HepG2 (cell line): Measurements from ENCODE around the gene GADD45GIP1. TPM values are rescaled to one million over a fixed set of nuclear protein-coding genes. Genes with fewer than 3 reads are reported as not detected.
A peak's percentile ranks its signal among the peaks of the same experiment; 100 is the strongest.

Source experiments
- AGO1 ChIP-seq: fragments of 200-400 bp; formaldehyde crosslinking; IDR thresholded peaks from 2 replicates; pipeline ENCODE4 v1.6.1; 2017; ENCODE audit warnings: mild to moderate bottlenecking, low read depth, low read length, moderate library complexity; ENCODE audit not compliant: poor library complexity, severe bottlenecking
- DPF2 ChIP-seq: sonication (generic); formaldehyde crosslinking; IDR thresholded peaks from 2 replicates; pipeline ENCODE4 v1.4.0; 2020; ENCODE audit warnings: mild to moderate bottlenecking, low read depth, missing genetic modification reagents, borderline replicate concordance
- ETS1 ChIP-seq: sonication (generic); formaldehyde crosslinking; IDR thresholded peaks from 2 replicates; pipeline ENCODE4 v1.4.0; 2020; ENCODE audit warnings: missing genetic modification reagents
- GABPA ChIP-seq, 2 experiments: IDR thresholded peaks; 2 replicates each; pipeline ENCODE4 v1.6.1; 2011 to 2016; ENCODE audit warnings: low read depth in 2 of 2, low read length in 1 of 2, missing biosample characterization in 1 of 2, missing genetic modification characterization in 1 of 2
- GLI4 ChIP-seq: sonication (generic); formaldehyde crosslinking; IDR thresholded peaks from 2 replicates; pipeline ENCODE4 v1.5.1; 2020; ENCODE audit warnings: missing genetic modification reagents, mild to moderate bottlenecking, moderate library complexity, borderline replicate concordance
- HNRNPK ChIP-seq: fragments of 200-400 bp; formaldehyde crosslinking; IDR thresholded peaks from 2 replicates; pipeline ENCODE4 v1.6.1; 2018; ENCODE audit warnings: low read length, low read depth, moderate library complexity, mild to moderate bottlenecking; ENCODE audit not compliant: poor library complexity, severe bottlenecking
- MTF1 ChIP-seq: sonication (generic); formaldehyde crosslinking; IDR thresholded peaks from 2 replicates; pipeline ENCODE4 v1.5.0; 2020; ENCODE audit warnings: missing genetic modification reagents
- NR3C1 ChIP-seq: sonication (generic); formaldehyde crosslinking; IDR thresholded peaks from 2 replicates; pipeline ENCODE4 v1.4.0; 2020; ENCODE audit warnings: missing genetic modification reagents
- PCBP2 ChIP-seq: fragments of 200-400 bp; formaldehyde crosslinking; optimal IDR thresholded peaks from 2 replicates; pipeline ENCODE3; 2018; ENCODE audit warnings: low read length, low read depth; ENCODE audit not compliant: poor library complexity, severe bottlenecking
- RNF219 ChIP-seq: sonication (generic); formaldehyde crosslinking; IDR thresholded peaks from 2 replicates; pipeline ENCODE4 v1.5.0; 2020; ENCODE audit warnings: mild to moderate bottlenecking, missing genetic modification reagents
- SP5 ChIP-seq: IDR thresholded peaks from 2 replicates; pipeline ENCODE4 v1.6.1; 2016; ENCODE audit warnings: low read depth, borderline replicate concordance
- STAG1 ChIP-seq: sonication (generic); formaldehyde crosslinking; IDR thresholded peaks from 2 replicates; pipeline ENCODE4 v1.4.0; 2020; ENCODE audit warnings: missing genetic modification reagents
- THAP11 ChIP-seq: IDR thresholded peaks from 2 replicates; pipeline ENCODE4 v1.6.1; 2016; ENCODE audit warnings: missing biosample characterization, missing genetic modification reagents
- ZBTB2 ChIP-seq: sonication (generic); formaldehyde crosslinking; IDR thresholded peaks from 2 replicates; pipeline ENCODE4 v1.8.0; 2022; ENCODE audit warnings: low read depth, missing genetic modification reagents
- ZBTB39 ChIP-seq: sonication (generic); formaldehyde crosslinking; IDR thresholded peaks from 2 replicates; pipeline ENCODE4 v1.5.0; 2020; ENCODE audit warnings: missing genetic modification reagents
- ZFP1 ChIP-seq: IDR thresholded peaks from 2 replicates; pipeline ENCODE4 v1.6.1; 2016
- ZNF138 ChIP-seq: sonication (generic); formaldehyde crosslinking; IDR thresholded peaks from 2 replicates; pipeline ENCODE4 v1.5.0; 2020; ENCODE audit warnings: mild to moderate bottlenecking, low read depth, missing genetic modification reagents
- ZNF251 ChIP-seq: sonication (generic); formaldehyde crosslinking; IDR thresholded peaks from 2 replicates; pipeline ENCODE4 v1.9.0; 2021; ENCODE audit warnings: mild to moderate bottlenecking, missing genetic modification reagents
- ZNF543 ChIP-seq: sonication (generic); formaldehyde crosslinking; IDR thresholded peaks from 2 replicates; pipeline ENCODE4 v1.4.0; 2020; ENCODE audit warnings: mild to moderate bottlenecking, missing genetic modification reagents
- ZNF552 ChIP-seq: sonication (generic); formaldehyde crosslinking; IDR thresholded peaks from 2 replicates; pipeline ENCODE4 v1.9.0; 2022; ENCODE audit warnings: missing genetic modification reagents, mild to moderate bottlenecking, borderline replicate concordance
- ZNF784 ChIP-seq: sonication (generic); formaldehyde crosslinking; IDR thresholded peaks from 2 replicates; pipeline ENCODE4 v1.5.1; 2020; ENCODE audit warnings: missing genetic modification reagents, mild to moderate bottlenecking, borderline replicate concordance
- polyA plus RNA-seq, 8 experiments: library from polyadenylated mRNA; depleted of rRNA in 3 of 8; stranded (reverse) in 7 of 8; unstranded in 1 of 8; fragments of >200 nt; fragmentation: Illumina TruSeq in 4 of 8; extraction: Trizol in 4 of 8; gene quantifications; 2 replicates each; pipeline versions ENCODE4 v1.2.1 to v1.2.3, GENCODE V29; 2011 to 2016; ENCODE audit warnings: low read depth in 4 of 8, missing spikeins in 1 of 8, mixed read lengths in 1 of 8; ENCODE audit not compliant: insufficient read depth in 1 of 8
- total RNA-seq, 5 experiments: library from RNA; depleted of rRNA; stranded (reverse); fragments of >200 nt; fragmentation: Illumina TruSeq; extraction: Trizol; gene quantifications; 2 replicates each; pipeline ENCODE4 v1.2.3, GENCODE V29; 2016; ENCODE audit warnings: low read depth in 1 of 5

Gene GADD45GIP1
- total and polyA plus RNA-seq, 2 of the 13 experiments (the other 11 are each of a cell fraction or from before 2014, with no cell fraction given) = 24.6 to 30.7 TPM

- TF ChIP-seq ETS1 (no peak), THAP11 (CRISPR knock-in tag) (no peak), GLI4 (CRISPR knock-in tag) (peak; percentile 17; the same call in 1 of the 2 replicates), RNF219 (CRISPR knock-in tag) (0 out of 2 replicates have a peak, but pooled peaks have one; percentile 57), ZNF552 (CRISPR knock-in tag) (no peak), ZNF251 (CRISPR knock-in tag) (no peak), PCBP2 (no peak), MTF1 (no peak), ZNF543 (CRISPR knock-in tag) (0 out of 2 replicates have a peak, but pooled peaks have one; percentile 49), STAG1 (no peak), GABPA (IDR thresholded peaks at IDR 0.05; ENCODE audit: low read depth, low read length) (no peak), GABPA (CRISPR knock-in tag; IDR thresholded peaks at IDR 0.05; ENCODE audit: low read depth) (no peak), ZBTB2 (CRISPR knock-in tag) (no peak), NR3C1 (CRISPR knock-in tag) (no peak), ZNF784 (0 out of 2 replicates have a peak, but pooled peaks have one; percentile 40), ZNF138 (CRISPR knock-in tag) (no peak), HNRNPK (no peak), DPF2 (CRISPR knock-in tag) (no peak), SP5 (CRISPR knock-in tag) (no peak), ZFP1 (CRISPR knock-in tag) (no peak), AGO1 (no peak), ZBTB39 (CRISPR knock-in tag) (no peak)
These were observed 18.0 kb downstream of the GADD45GIP1 start (continued) for GRCh38 chr19:12938779-12939601.
